Frontal cortex (tissue), 4 donors: Measurements from ENCODE around the gene ZNF688. TPM values are rescaled to one million over a fixed set of nuclear protein-coding genes. Genes with fewer than 3 reads are reported as not detected.
"Not testable (repeated sequence)": the region's sequence is repeated elsewhere in the genome, so short reads cannot be mapped to it uniquely, and the experiment has no call there.

Source experiments
- DNase-seq, 2 donors: peaks; one replicate each; pipeline ENCODE4 v3.0.0; 2012; ENCODE audit warnings: low spot score in 2 of 2
- FAIRE-seq: peaks from 2 replicates; lab custom pipeline; 2012; peaks lifted over from hg19 to GRCh38; lab: Jason Lieb, UNC
- total RNA-seq: library from RNA; depleted of rRNA; stranded (reverse); fragments of >200 nt; gene quantifications from one replicate; pipeline ENCODE4 v1.2.3, GENCODE V29; 2014
- donor health status: control.
- donor health status: control.
- donor health status: control.

ZNF688 gene
- 7.3 TPM for total RNA-seq

- FAIRE-seq (no peak), DNase-seq (peak; percentile 94 to 97)
These were observed at the start of gene ZNF688 for GRCh38 chr16:30571445-30572322. Gene ZNF688 (minus strand): TSS chr16:30571714. CDS start chr16:30571629, 85 bp downstream.

- no peak for DNase-seq
- no peak for FAIRE-seq
These were observed 48.7 kb upstream of the ZNF688 start for GRCh38 chr16:30620169-30620568.

- FAIRE-seq (no peak), DNase-seq (no peak)
These were observed 48.1 kb upstream of the ZNF688 start for GRCh38 chr16:30619638-30620037.

GRCh38 chr16:30619202-30619601 is 47.7 kb upstream of the ZNF688 start:
- no peak for DNase-seq
- no peak for FAIRE-seq

- FAIRE-seq (no peak), DNase-seq (no peak)
These were observed 44.0 kb upstream of the ZNF688 start for GRCh38 chr16:30615358-30616091.

- FAIRE-seq (no peak), DNase-seq (peak; percentile 95 to 96)
These were observed 38.7 kb upstream of the ZNF688 start, which contains the start of gene ZNF689 for GRCh38 chr16:30609926-30610839. Gene ZNF689 (minus strand): TSS chr16:30610389. CDS start chr16:30610041, 348 bp downstream.

- DNase-seq: peak; percentile 52 to 54
- FAIRE-seq: no peak
These were observed 37.8 kb upstream of the ZNF688 start for GRCh38 chr16:30609002-30609925.

GRCh38 chr16:30606004-30606403 is 34.5 kb upstream of the ZNF688 start:
- no peak for DNase-seq
- no peak for FAIRE-seq

GRCh38 chr16:30605158-30605557 is 33.6 kb upstream of the ZNF688 start:
- DNase-seq (no peak), FAIRE-seq (no peak)

- FAIRE-seq (no peak), DNase-seq (no peak)
These were observed 32.9 kb upstream of the ZNF688 start for GRCh38 chr16:30604316-30604947.

GRCh38 chr16:30603945-30604315 is 32.4 kb upstream of the ZNF688 start:
- no peak for DNase-seq
- FAIRE-seq: no peak

- peak in 1 of 2 donors; percentile 28 for DNase-seq
These were observed 31.2 kb upstream of the ZNF688 start for GRCh38 chr16:30602616-30603277.

GRCh38 chr16:30601966-30602365 is 30.5 kb upstream of the ZNF688 start:
- DNase-seq (no peak), FAIRE-seq (no peak)

More at GRCh38 chr16:30602616-30603277, 31.2 kb upstream of the ZNF688 start:
- FAIRE-seq: no peak

GRCh38 chr16:30600929-30601328 is 29.4 kb upstream of the ZNF688 start:
- no peak for FAIRE-seq
- DNase-seq: no peak

- FAIRE-seq (no peak), DNase-seq (no peak)
These were observed 28.7 kb upstream of the ZNF688 start for GRCh38 chr16:30600215-30600614.

- FAIRE-seq: no peak
These were observed 21.4 kb upstream of the ZNF688 start for GRCh38 chr16:30592871-30593270.

GRCh38 chr16:30590869-30591268 is 19.4 kb upstream of the ZNF688 start:
- not testable (repeated sequence) for FAIRE-seq, DNase-seq

More at GRCh38 chr16:30592871-30593270, 21.4 kb upstream of the ZNF688 start:
- DNase-seq: no peak

GRCh38 chr16:30589582-30589981 is 18.1 kb upstream of the ZNF688 start:
- FAIRE-seq, DNase-seq: not testable (repeated sequence)
